HCT116 (cell line): ENCODE data around the gene FEV. TPM values are rescaled to one million over a fixed set of nuclear protein-coding genes. Genes with fewer than 3 reads are reported as not detected.

Experiments used
- ATAC-seq: fragments of 200-7000 bp; cut with Tn5 transposase; 2 replicates; pipeline ENCODE4 v1.9.1; 2020; ENCODE audit warnings: mild to moderate bottlenecking, moderate library complexity
- BruUV-seq: library from RNA; stranded (reverse); fragments of 400-500 nt; replicated peaks from 2 replicates; lab custom pipeline; 2021; lab: Mats Ljungman, UMichigan
- CTCF ChIA-PET: fragments of 300-600 bp; sonication (Branson Sonifier 250); formaldehyde crosslinking; loops from one replicate; lab custom pipeline; 2021; ENCODE audit warnings: antibody characterized with exemption; lab: Charles Lee
- POLR2A ChIA-PET: fragments of 300-600, 350-600 bp; sonication (Branson Sonifier 250); formaldehyde crosslinking; loops from one replicate; lab custom pipeline; 2021; ENCODE audit warnings: antibody characterized with exemption; lab: Charles Lee
- RAD21 ChIA-PET, 2 experiments: fragments of 300-600 bp; sonication (Branson Sonifier 250); formaldehyde crosslinking; loops; one replicate each; lab custom pipeline; 2023; ENCODE audit warnings: low total read pairs in 2 of 2; ENCODE audit not compliant: uncharacterized antibody in 2 of 2, unreplicated experiment in 2 of 2, low non-redundant PET in 1 of 2; lab: Charles Lee
- DNase-seq: peaks from one replicate; pipeline ENCODE4 v3.0.0-alpha.2; 2010; ENCODE audit warnings: low read depth, low spot score
- H2AFZ ChIP-seq: fragments of 200-600 bp; shearing (Covaris generic), sonication (generic); 2 replicates; pipeline ENCODE4 v1.6.1; 2017; ENCODE audit warnings: low read depth, mixed run types, mixed read lengths, antibody characterized with exemption, low read length; ENCODE audit not compliant: poor library complexity, severe bottlenecking
- H3K27ac ChIP-seq: 2 replicates; pipeline ENCODE4 v1.5.1; 2012; ENCODE audit warnings: low read depth, low read length
- H3K27me3 ChIP-seq: fragments of 200-600 bp; sonication (generic); 2 replicates; pipeline ENCODE4 v1.6.1; 2016; ENCODE audit warnings: mixed run types, low read length, mixed read lengths; ENCODE audit not compliant: insufficient read depth
- H3K36me3 ChIP-seq, 2 experiments: fragments of 200-500 bp in 1 of 2; fragments of 200-600 bp in 1 of 2; sonication (Bioruptor generic) in 1 of 2; sonication (generic) in 1 of 2; 2 replicates each; pipeline versions ENCODE4 v1.5.1 to v1.6.1; 2014 to 2016; ENCODE audit warnings: low read length in 2 of 2, inconsistent platforms in 1 of 2, mixed read lengths in 1 of 2, mixed run types in 1 of 2; ENCODE audit not compliant: insufficient read depth in 2 of 2, control insufficient read depth in 1 of 2
- H3K4me1 ChIP-seq, 2 experiments: fragments of 200-600 bp in 1 of 2; sonication (generic) in 1 of 2; 2 replicates each; pipeline versions ENCODE4 v1.5.1 to v1.6.1; 2012 to 2017; ENCODE audit warnings: low read length in 2 of 2, inconsistent platforms in 1 of 2, mild to moderate bottlenecking in 1 of 2, mixed read lengths in 1 of 2, mixed run types in 1 of 2, moderate library complexity in 1 of 2; ENCODE audit not compliant: insufficient read depth in 2 of 2, control insufficient read depth in 1 of 2
- H3K4me2 ChIP-seq: fragments of 200-600 bp; sonication (generic); 2 replicates; pipeline ENCODE4 v1.6.1; 2017; ENCODE audit warnings: mixed run types, low read length, mixed read lengths
- H3K4me3 ChIP-seq, 2 experiments: fragments of 200-600 bp in 1 of 2; sonication (generic) in 1 of 2; replicated peaks in 1 of 2; 2 replicates each; pipeline ENCODE4 v1.5.1; 2011 to 2016; ENCODE audit warnings: low read length in 2 of 2, control low read depth in 1 of 2, low read depth in 1 of 2, mild to moderate bottlenecking in 1 of 2, mixed read lengths in 1 of 2, mixed run types in 1 of 2
- H3K79me2 ChIP-seq: fragments of 200-600 bp; sonication (generic); 2 replicates; pipeline ENCODE4 v1.6.1; 2017; ENCODE audit warnings: mild to moderate bottlenecking, mixed run types, low read length, moderate library complexity, mixed read lengths; ENCODE audit not compliant: insufficient read depth
- H3K9ac ChIP-seq: fragments of 200-600 bp; sonication (generic); 2 replicates; pipeline ENCODE4 v1.6.1; 2016; ENCODE audit warnings: low read length, mixed read lengths
- H3K9me2 ChIP-seq: fragments of 200-600 bp; sonication (generic), shearing (Covaris generic); 2 replicates; pipeline ENCODE4 v1.6.1; 2017; ENCODE audit warnings: mixed run types, mild to moderate bottlenecking, moderate library complexity; ENCODE audit not compliant: insufficient read depth
- H3K9me3 ChIP-seq, 2 experiments: fragments of 200-500 bp in 1 of 2; fragments of 200-600 bp in 1 of 2; sonication (Bioruptor generic) in 1 of 2; sonication (generic) in 1 of 2; 2 replicates each; pipeline ENCODE4 v1.6.1; 2014 to 2017; ENCODE audit warnings: low read length in 2 of 2, mixed read lengths in 2 of 2, inconsistent platforms in 1 of 2, low read depth in 1 of 2, mild to moderate bottlenecking in 1 of 2, mixed run types in 1 of 2, moderate library complexity in 1 of 2; ENCODE audit not compliant: control insufficient read depth in 1 of 2, insufficient read depth in 1 of 2
- H4K20me1 ChIP-seq: fragments of 200-600 bp; sonication (generic), shearing (Covaris generic); 2 replicates; pipeline ENCODE4 v1.6.1; 2017; ENCODE audit warnings: mixed run types, mild to moderate bottlenecking, moderate library complexity; ENCODE audit not compliant: insufficient read depth
- CBX3 ChIP-seq: IDR thresholded peaks from 2 replicates; pipeline ENCODE4 v1.6.1; 2012; ENCODE audit warnings: low read depth
- CTCF ChIP-seq, 3 experiments: fragments of 200-600 bp in 1 of 3; sonication (generic) in 1 of 3; IDR thresholded peaks in 2 of 3; conservative IDR thresholded peaks in 1 of 3; 2 replicates each; pipeline ENCODE4 v1.5.1; 2012 to 2017; ENCODE audit warnings: low read depth in 2 of 3, low read length in 2 of 3, antibody characterized with exemption in 1 of 3, borderline replicate concordance in 1 of 3, control low read depth in 1 of 3, mild to moderate bottlenecking in 1 of 3, mixed read lengths in 1 of 3, mixed run types in 1 of 3, moderate library complexity in 1 of 3; ENCODE audit not compliant: insufficient read depth in 1 of 3
- EGR1 ChIP-seq: IDR thresholded peaks from 2 replicates; pipeline ENCODE4 v1.6.1; 2012; ENCODE audit warnings: low read depth
- ELF1 ChIP-seq: IDR thresholded peaks from 2 replicates; pipeline ENCODE4 v1.6.1; 2012; ENCODE audit warnings: low read depth, borderline replicate concordance
- EZH2 ChIP-seq: fragments of 200-600 bp; sonication (generic); IDR thresholded peaks from 2 replicates; pipeline ENCODE4 v1.6.1; 2017; ENCODE audit warnings: antibody characterized with exemption, mixed run types
- EZH2phosphoT487 ChIP-seq: fragments of 200-600 bp; IDR thresholded peaks from 2 replicates; pipeline ENCODE4 v1.6.1; 2018; ENCODE audit warnings: antibody characterized with exemption, borderline replicate concordance
- FOSL1 ChIP-seq: IDR thresholded peaks from 2 replicates; pipeline ENCODE4 v1.6.1; 2012; ENCODE audit warnings: low read depth
- JUND ChIP-seq: IDR thresholded peaks from 2 replicates; pipeline ENCODE4 v1.6.1; 2012
- MAX ChIP-seq: IDR thresholded peaks from 2 replicates; pipeline ENCODE4 v1.6.1; 2012
- POLR2A ChIP-seq: IDR thresholded peaks from 2 replicates; pipeline ENCODE4 v1.7.0; 2011; ENCODE audit warnings: borderline replicate concordance; ENCODE audit not compliant: insufficient read depth, insufficient read length; ENCODE audit errors: extremely low read depth
- POLR2AphosphoS5 ChIP-seq: IDR thresholded peaks from 2 replicates; pipeline ENCODE4 v1.6.1; 2011; ENCODE audit warnings: mild to moderate bottlenecking, low read depth, low read length, moderate library complexity
- RAD21 ChIP-seq: IDR thresholded peaks from 2 replicates; pipeline ENCODE4 v1.6.1; 2012; ENCODE audit warnings: low read depth, mild to moderate bottlenecking
- SIN3A ChIP-seq: IDR thresholded peaks from 2 replicates; pipeline ENCODE4 v1.6.1; 2012; ENCODE audit warnings: low read depth
- SP1 ChIP-seq: IDR thresholded peaks from 2 replicates; pipeline ENCODE4 v1.6.1; 2012; ENCODE audit warnings: low read depth
- SRF ChIP-seq: IDR thresholded peaks from 2 replicates; pipeline ENCODE4 v1.6.1; 2012; ENCODE audit warnings: low read depth
- YY1 ChIP-seq: IDR thresholded peaks from 2 replicates; pipeline ENCODE4 v1.6.1; 2011; ENCODE audit warnings: low read length, low read depth, moderate library complexity, mild to moderate bottlenecking; ENCODE audit not compliant: insufficient replicate concordance; ENCODE audit errors: extremely low read depth
- ZBTB33 ChIP-seq: IDR thresholded peaks from 2 replicates; pipeline ENCODE4 v1.6.1; 2011; ENCODE audit warnings: mild to moderate bottlenecking, low read length, moderate library complexity; ENCODE audit not compliant: insufficient replicate concordance; ENCODE audit errors: extremely low read depth
- ZFX ChIP-seq: fragments of 450-650 bp; IDR thresholded peaks from 2 replicates; pipeline ENCODE4 v1.6.1; 2017
- ZNF274 ChIP-seq: fragments of 200-500 bp; sonication (Bioruptor generic); IDR thresholded peaks from 2 replicates; pipeline ENCODE4 v1.6.1; 2014; ENCODE audit warnings: mild to moderate bottlenecking, low read depth, low read length, inconsistent platforms
- intact Hi-C: fragments of 100-400 bp; cut with micrococcal nuclease; formaldehyde crosslinking; loops from 2 replicates; pipeline ENCODE4 v1.10.0; 2022
- total RNA-seq: library from RNA; stranded (reverse); gene quantifications from one replicate; pipeline ENCODE4 v1.2.1, GENCODE V29; 2021; ENCODE audit not compliant: unreplicated experiment

The FEV gene
- total RNA-seq, 1 experiment from 2014 or later, result not detected

- ChIA-PET RAD21 (interaction anchor here in 1 of 2 experiments (0.5 kb wide), 1 partner anchor 94 kb away, joined by 3 read pairs; no protein-coding TSS in a partner anchor), CTCF (no interaction called here), POLR2A (no interaction called here)
- Histone ChIP-seq H3K27me3 (peaks cover 10% of the 10 kb centered on the region; the same call in 1 of the 2 replicates), H3K36me3 (no peaks in the 10 kb centered on the region), H3K9ac (no peak overlapping the region), H3K9me3 (no peaks in the 10 kb centered on the region), H4K20me1 (no peaks in the 10 kb centered on the region), H3K4me1 (peaks cover 0 to 18% of the 10 kb centered on the region in 2 experiments; a peak in 2 of 4 replicates), H3K9me2 (no peaks in the 10 kb centered on the region), H2AFZ (no peak overlapping the region), H3K4me2 (no peak overlapping the region; the same call in 1 of the 2 replicates), H3K4me3 (no peak overlapping the region), H3K79me2 (no peaks in the 10 kb centered on the region), H3K27ac (no peak overlapping the region)
- no TSS peak for BruUV-seq
- intact Hi-C loops, result no loop called here
- DNase-seq (no peak), ATAC-seq (no peak)
- TF ChIP-seq SIN3A, result no peak
- no peak for TF ChIP-seq ZNF274
- TF ChIP-seq ELF1, result no peak
- TF ChIP-seq EZH2phosphoT487, result no peak
- TF ChIP-seq CBX3, result no peak
- TF ChIP-seq SRF, result no peak
- no peak for TF ChIP-seq EGR1
- TF ChIP-seq ZBTB33, result no peak
- TF ChIP-seq SP1, result no peak
- TF ChIP-seq YY1, result no peak
- no peak for TF ChIP-seq ZFX
- TF ChIP-seq CTCF (IDR thresholded peaks at IDR 0.05 in 2 of 3, conservative IDR thresholded peaks at IDR 0.05 in 1 of 3; ENCODE audit: borderline replicate concordance in 1 of 3, insufficient read depth in 1 of 3, low read depth in 2 of 3, low read length in 2 of 3), result no peak
- TF ChIP-seq POLR2AphosphoS5, result no peak
- TF ChIP-seq POLR2A, result no peak
- no peak for TF ChIP-seq EZH2
- TF ChIP-seq JUND, result no peak
- no peak for TF ChIP-seq MAX
- TF ChIP-seq FOSL1, result no peak
- no peak for TF ChIP-seq RAD21
These were observed 26.7 kb downstream of the FEV start for GRCh38 chr2:218958276-218958675.
